SHP77 (cell line): Measurements from ENCODE around the gene PXMP2.
A peak's percentile ranks its signal among the peaks of the same experiment; 100 is the strongest.
"Not testable (repeated sequence)": the region's sequence is repeated elsewhere in the genome, so short reads cannot be mapped to it uniquely, and the experiment has no call there.

ENCODE experiments used
- DNase-seq, 2 experiments: peaks; one replicate each; lab custom pipeline; 2025; lab: John Stamatoyannopoulos, UW

PXMP2 gene

DNA sequence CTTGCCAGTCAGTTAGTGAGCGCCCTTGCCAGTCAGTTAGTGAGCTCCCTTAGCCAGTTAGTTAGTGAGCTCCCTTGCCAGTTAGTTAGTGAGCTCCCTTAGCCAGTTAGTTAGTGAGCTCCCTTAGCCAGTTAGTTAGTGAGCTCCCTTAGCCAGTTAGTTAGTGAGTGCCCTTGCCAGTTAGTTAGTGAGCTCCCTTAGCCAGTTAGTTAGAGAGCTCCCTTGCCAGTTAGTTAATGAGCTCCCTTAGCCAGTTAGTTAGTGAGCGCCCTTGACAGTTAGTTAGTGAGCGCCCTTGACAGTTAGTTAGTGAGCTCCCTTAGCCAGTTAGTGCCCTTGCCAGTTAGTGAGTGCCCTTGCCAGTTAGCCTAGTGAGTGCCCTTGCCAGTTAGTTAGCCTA is 7.5 kb downstream of the PXMP2 start:
- not testable (repeated sequence) for DNase-seq

DNA sequence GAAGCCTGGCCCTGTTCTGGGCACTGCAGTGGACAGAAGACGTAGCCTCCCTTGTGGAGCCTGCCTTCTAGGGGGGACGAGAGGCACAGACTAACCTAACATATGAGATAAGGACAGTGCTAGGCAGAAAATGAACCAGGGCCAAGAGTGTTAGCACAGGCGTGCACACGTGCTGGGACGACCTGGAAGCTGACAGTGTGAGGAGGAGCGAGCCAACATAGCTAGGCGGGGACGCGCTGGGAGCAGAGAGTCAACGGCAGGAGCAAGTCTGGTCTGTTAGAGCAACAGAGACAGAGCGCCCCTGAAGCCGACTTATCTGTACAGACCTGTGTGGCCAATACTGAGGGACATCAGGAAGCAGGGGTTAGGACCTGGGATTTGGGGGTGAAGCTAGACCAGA is 8.0 kb downstream of the PXMP2 start:
- no peak for DNase-seq

DNA sequence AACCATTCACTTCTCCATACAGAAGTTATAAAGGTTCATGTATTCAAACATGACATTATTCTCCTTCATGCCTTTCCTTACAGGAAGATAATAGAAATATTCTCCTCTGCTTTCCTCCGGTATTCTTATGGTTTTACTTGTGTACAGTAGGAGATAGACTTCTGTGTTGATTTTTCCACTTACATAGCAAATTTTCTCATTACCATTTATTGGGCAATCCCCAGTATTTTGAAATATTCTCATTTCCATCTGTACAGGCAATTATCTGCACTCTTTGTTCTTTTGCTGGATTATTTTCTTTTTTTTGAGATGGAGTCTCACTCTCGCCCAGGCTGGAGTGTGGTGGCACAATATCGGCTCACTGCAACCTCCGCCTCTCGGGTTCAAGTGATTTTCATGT is 11.0 kb downstream of the PXMP2 start:
- no peak for DNase-seq

DNA sequence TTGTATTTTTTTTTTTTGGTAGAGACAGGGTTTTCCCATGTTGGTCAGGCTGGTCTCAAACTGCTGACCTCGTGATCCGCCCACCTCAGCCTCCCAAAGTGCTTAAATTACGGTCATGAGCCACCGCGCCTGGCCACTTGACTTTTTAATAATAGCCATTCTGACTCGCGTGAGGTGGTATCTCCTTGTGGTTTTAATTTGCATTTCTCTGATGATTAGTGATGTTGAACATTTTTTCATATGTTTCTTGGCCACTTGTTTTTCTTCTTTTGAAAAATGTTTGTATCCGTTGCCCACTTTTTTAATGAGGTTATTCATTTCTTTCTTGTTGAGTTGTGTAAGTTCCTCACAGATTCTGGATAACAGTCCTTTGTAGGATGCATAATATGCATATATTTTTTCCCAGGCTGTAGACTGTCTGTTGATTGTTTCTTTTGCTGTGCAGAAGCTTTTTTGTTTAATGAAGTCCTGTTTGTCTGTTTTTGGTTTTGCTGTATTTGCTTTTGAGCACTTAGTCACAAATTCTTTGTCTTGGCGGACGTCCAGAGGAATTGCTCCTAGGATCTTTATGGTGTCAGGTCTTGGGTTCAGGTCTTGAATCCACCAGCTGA is 12.9 kb downstream of the PXMP2 start:
- no peak for DNase-seq

DNA sequence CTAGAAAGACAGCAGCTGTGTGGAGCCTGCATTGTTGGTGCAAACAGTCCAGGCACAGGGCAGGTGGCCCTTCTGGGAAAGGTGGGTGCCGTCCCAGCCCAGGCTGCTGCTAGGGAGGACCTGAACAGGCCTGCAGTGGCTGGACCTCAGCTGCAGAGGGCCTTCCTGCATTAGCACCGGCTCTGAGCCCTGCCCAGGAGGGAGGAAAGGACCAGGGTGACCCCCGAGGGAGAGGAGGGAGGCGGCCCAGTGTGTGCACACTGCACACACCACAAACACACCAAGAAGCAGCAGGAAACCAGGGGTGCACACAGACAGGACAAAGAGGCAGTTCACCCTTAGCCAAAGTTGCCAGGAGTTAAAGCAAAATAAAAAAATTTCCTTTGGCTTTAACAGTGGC is 15.3 kb downstream of the PXMP2 start:
- DNase-seq = no peak

DNA sequence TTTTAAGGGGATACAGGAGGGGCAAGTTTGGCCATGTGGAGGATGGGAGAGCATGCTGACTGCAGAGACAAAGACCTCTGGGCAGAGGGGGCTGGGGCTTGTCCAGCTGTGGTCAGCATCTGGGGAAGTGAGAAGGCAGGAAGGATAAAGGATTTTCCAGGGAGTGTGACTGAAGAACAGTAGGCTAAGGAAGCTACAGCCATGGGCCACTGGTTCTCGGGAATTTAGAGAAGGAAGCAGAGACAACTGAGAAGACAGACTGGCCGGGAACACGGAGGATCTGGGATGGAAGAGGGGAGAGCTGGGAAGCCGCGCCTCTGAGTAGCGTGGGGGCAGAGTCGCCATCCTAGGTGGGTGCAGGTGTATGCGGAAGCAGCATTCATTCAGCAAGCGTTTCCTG is 16.3 kb downstream of the PXMP2 start:
- DNase-seq = no peak

DNA sequence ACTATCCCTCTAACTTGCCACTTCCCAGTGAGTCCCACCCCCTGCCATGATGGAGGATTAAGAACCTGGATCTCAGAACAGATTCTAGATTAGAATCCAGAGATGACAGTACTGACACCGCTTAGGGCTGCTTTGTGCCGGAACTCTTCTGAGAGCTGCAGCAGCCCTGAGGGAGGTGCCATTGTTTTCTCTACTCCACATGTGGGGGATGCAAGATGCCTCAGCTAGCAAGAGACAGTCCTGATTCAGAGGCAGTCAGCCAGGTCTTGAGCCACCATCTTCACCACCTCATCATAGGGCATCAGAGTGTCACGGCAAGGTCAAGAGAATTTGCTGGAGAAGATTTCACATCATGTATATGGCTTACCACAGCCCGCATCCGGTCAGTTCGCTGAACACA is 19.9 kb downstream of the PXMP2 start:
- DNase-seq = no peak

DNA sequence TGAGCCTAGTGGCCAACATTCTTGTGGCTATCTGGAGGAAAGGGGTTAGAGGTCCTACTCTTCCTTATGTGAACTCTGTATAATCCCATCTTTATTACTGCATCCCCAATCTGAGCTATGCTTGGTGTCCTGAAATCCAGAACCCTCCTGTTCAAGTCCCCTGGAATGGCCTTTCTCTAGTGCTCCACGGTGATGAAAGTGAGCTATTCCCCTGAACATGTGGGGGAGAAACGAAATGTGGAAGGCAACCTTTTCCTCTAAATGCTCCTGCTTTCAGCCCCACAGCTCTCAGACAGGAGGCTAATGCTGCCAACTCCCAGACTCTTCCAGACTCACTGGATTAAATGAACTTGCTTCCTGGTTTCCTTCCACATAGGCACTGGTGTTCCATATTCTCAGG is 20.8 kb downstream of the PXMP2 start:
- no peak for DNase-seq

DNA sequence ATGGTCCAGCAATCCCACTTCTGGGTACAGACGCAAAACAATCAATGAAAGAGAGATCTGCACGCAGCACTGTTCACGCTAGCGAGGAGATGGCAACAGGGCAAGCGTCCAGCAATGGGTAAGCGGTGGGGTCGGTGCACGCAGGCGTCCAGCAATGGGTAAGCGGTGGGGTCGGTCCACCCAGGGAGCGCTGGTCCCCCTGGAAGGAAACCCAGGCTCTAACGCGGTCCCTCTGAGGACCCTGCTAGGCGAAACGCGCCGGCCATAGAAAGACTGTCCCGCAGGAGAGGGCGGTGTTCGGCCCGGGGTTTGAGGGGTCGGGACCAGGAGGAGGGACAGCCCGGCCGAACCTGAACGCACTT is 22.6 kb downstream of the PXMP2 start:
- DNase-seq = no peak

DNA sequence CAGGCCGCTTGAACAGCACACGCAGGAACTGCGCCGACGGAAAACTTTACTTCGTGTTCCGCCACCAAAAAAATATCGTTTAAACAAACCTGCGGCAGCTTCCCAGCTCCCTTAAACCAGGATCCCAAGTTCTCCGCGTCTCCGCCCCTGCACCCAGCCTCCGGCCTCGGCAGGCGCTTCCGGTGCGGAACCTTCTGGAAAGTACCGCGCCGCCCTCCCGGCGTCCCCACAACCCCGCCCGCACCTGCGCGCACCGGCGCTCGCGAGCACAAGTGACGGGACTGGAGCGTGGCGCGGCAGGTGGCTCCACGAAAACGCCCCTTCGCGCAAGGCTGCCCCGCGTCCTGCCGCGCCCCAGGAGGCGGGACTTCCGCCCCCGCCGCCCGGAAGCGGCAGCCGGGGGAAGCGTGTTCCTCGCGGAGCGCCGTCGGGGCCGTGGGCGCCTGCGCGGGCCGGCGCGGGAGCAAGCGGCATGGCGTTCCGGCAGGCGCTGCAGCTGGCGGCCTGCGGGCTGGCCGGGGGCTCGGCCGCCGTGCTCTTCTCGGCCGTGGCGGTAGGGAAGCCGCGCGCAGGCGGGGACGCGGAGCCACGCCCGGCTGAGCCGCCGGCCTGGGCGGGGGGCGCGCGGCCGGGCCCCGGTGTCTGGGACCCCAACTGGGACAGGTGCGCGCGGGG is 23.2 kb downstream of the PXMP2 start, which contains the start of gene PGAM5:
Gene PGAM5, plus strand, starts transcription at position 438 of the 675 bp plus-strand sequence. Its CDS starts 35 bp downstream, at position 473.
- DNase-seq = peak; percentile 90 to 93

DNA sequence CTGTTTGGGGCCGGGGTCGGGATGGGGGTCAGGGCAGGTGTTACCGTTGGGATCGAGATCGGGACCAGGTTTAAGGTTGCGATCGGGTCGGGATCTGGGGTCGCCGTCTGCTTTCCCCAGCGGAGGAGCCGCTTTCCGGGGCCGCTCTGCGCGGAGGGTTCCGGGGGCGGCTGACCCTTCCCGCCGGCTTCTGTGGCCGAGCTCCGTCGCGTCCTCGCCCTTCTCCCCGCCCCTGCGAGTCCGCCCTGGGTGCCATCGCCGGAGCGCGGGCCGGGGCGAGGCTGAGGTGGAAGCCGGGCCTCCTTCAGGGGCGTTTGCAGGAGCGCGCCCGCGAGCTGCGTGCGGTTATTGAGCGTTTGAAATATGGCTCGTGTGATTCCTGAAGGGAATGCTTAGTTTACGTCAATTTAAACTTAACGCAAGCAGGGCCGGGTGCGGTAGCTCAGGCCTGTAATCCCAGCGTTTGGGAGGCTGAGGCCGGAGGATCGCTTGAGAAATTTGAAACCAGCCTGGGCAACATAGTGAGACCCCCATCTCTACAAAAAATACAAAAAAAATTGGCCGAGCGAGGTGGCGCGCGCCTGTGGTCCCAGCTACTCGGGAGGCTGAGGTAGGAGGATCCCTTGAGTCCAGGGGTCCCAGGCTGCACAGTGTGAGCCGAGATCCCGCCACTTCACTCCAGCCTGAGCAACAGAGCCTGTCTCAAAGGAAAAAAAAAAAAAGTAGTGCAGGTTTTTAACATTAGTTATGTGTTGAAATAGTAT is 23.9 kb downstream of the PXMP2 start:
- no peak for DNase-seq

DNA sequence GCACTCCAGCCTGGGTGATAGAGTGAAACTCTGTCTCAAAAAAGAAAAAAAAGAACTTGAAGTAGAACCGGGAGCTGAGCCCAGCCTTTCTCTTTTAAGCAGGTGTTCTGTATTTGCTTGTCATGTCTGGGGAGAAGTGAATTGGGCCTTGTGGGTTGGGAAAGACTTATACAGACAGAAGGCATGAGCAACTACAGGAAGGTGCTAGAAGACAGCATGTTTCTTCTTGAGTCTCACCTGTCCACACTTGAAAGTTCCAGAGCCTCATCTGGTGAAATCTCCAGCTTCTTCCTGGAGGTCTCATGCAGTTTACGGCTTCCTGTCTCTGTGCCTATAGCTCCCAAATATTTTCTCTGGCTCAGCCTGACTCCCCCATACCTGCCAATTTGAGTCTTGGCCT is 25.7 kb downstream of the PXMP2 start:
- DNase-seq = no peak

DNA sequence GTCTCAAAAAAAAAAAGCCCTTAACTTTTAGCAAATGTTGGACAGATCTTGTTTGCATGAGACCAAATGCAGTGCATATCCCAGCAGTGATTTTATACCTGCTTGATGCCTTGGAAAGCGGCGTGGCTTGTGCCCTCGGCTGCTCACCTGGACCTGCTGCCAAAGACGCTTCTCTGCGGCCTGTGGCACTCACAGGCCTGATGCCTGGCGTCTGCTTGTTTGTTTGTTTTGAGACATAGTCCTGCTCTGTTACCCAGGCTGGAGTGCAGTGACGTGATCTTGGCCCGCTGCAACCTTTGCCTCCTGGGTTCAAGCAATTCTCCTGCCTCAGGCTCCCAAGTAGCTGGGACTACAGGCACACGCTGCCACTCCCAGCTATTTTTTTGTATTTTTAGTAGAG is 28.5 kb downstream of the PXMP2 start:
- DNase-seq = no peak

DNA sequence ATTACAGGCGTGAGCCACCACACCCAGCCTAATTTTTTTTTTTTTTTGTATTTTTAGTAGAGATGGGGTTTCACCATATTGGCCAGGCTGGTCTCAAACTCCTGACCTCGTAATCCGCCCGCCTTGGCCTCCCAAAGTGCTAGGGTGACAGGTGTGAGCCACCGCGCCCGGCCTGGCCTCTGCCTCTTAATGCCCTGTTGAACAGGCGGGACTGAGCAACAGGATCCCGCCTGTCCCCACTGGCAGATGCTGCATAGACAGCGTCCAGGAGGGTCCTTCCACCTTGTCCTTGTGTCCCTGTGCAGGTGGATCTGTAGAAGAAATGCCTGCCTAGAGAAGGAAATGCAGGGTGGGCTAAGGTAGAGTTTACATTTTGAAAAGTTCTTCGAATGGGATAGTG is 29.0 kb downstream of the PXMP2 start:
- DNase-seq = no peak

DNA sequence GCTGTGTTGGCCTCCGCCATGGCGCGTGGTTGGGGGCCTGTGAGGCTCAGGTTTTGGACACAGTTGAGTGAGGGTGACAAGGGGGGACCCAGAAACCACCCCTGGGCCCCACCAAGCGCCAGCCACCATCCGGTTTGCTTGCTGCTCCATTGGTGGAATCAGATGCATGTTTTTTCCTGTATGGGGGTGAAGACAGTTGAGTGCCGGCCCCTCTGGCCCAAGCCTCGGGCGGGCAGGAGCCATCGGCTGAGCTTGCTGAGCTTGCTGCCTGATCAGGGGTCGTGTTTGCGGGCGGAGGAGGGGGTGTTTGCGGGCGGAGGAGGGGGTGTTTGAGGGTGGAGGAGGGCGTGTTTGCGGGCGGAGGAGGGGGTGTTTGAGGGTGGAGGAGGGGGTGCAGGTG is 29.6 kb downstream of the PXMP2 start:
- no peak for DNase-seq

DNA sequence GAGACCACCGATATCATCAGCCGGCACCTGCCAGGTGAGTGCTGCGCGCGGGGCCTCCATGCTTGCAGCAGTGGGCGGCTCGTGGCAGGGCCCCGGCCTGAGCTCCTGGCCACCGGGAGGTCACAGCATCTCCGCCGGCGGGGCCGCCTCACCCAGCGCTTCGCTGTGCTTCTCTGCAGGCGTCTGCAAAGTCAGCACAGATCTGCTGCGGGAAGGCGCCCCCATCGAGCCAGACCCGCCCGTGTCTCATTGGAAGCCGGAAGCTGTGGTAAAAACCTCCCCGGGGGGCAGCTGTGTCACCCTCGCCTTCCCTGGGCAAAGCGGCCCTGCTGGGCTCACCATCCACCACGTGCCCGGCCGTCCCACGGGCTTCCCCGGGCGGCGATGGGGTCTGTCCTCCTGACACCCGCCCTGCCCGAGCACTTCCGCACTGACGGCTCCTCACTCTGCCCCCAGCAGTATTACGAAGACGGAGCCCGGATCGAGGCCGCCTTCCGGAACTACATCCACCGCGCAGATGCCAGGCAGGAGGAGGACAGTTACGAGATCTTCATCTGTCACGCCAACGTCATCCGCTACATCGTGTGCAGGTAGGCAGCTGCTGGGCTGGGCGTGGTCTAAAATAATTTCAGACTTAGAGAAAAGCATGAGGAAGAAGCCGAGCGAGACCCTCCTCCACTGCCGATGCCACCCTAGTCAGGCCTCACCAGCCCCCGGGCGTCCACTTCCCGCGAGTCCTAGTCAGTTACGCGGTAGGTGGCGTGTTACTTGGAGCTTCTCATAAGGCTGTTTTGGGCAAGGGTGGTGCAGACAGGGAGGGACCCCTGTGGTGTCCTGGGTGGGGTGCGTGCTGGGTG is 30.4 kb downstream of the PXMP2 start:
- DNase-seq = no peak

DNA sequence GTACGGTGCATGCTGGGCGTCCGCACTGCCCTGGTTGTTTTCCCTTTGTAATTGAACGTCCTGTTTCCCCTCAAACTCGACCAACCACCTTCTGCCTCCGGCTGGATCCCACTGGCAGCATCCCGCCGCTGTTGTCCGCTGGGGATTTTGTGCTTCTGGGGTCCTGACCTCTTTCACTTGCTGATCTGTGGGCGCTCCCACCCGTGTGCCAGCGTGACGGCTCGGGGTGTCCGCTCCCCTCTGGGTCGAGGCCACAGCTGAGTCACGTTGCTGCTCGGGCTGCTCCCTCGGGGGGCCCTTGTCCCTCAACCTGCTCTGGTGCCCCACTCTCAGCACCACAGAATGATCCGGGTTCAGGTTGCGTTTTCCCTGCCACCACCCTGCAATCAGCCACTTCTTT is 31.3 kb downstream of the PXMP2 start:
- no peak for DNase-seq

DNA sequence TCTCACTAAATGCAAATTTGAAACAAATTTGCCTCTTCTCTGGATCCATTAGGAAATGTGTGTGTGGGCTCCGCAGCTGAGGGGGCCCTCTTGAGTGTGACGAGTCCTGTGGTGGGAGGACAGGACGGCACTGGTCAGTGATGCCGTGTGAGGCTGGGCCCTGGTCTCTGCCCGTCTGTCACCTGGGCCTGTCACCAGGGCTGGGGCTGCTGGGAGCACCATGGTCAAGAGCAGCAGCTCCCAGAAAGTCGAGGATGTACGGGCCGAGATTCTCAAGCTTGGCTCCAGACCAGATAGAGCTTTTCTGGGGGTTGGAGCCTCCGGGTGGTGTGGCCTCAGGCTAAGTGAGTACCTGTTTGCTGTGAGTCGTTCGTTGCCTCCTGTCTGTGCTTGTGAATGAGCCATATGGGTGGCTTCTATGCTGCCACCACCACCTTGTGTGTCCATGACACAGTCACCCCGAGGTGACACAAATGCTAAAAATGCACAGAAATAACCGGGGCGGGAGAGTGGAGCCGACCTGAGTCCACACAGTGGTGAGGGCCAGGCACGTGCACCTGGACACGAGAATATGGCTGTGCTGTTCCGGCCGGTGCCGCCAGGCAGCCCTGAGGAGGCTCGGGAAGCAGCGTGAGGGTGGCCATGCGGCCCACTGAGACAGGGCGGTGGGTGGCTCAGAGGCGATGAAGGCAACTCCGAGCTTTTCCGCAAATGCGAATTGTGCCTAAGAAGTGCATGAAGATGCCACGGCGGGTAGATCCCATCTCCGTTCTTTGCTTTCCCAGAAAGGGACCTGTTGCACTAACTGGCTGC is 32.0 kb downstream of the PXMP2 start:
- DNase-seq = no peak

DNA sequence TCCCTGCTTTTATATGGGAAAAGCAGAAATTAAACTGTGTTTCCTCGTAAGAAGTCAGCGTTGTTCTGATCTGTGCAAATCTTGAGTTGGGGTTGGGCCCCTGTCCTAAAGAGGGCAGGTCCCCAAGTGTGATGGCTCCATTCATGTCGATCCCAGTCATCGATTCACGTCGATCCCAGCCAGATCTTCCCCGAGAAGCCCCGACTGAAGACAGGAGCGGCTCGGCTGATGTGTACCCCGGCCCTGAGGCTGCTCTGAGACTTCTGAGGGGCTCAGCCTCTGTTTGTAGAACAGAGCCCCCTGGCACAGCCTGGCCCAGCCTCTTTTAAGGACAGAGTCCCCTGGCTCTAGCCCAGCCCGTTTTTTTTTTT is 32.6 kb downstream of the PXMP2 start:
- no peak for DNase-seq

DNA sequence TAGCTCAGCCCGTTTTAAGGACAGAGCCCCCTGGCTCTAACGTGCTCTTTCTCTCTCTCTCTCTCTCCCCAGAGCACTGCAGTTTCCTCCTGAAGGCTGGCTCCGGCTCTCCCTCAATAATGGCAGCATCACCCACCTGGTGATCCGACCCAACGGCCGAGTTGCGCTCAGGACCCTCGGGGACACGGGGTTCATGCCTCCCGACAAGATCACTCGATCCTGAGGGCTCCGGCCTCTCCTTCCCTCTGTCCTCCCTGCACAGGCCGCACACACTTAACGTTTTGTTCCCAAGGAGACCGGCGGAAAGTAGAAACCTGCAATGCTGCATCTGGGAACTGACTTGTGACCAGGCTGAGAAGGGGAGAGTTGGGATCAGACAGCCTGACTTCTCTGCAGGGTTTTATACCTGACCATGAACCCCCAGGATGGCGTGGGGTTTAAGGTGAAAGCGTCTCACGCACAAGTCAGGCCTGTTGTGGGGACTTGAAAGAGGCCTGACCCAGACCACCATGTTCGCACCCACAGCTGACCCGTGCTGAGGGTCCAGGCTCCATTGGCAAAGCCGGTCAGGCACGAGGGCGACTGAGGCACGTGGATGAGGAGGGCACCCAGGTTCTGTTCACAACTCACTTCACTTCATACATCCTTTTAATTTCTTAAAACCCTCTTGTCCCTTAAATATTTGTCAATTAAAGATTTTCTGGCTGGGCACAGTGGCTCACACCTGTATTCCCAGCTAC is 33.4 kb downstream of the PXMP2 start:
- DNase-seq = no peak
